Myocyte (in vitro differentiated cells): ENCODE results near the gene LTB. TPM values are rescaled to one million over a fixed set of nuclear protein-coding genes. Genes with fewer than 3 reads are reported as not detected.

Source experiments
- DNase-seq: peaks from one replicate; pipeline ENCODE4 v3.0.0-alpha.2; 2012; ENCODE audit warnings: low read depth
- total RNA-seq: library from RNA; depleted of rRNA; stranded (reverse); fragments of >200 nt; gene quantifications from 2 replicates; pipeline ENCODE4 v1.2.3, GENCODE V29; 2014

Gene LTB
- total RNA-seq, 1 donor from 2014 or later = 0.40 TPM

GRCh38 chr6:31576897-31577578 is 5.2 kb downstream of the LTB start:
- no peak for DNase-seq

GRCh38 chr6:31575952-31576685 is 6.1 kb downstream of the LTB start:
- no peak for DNase-seq

GRCh38 chr6:31575335-31575901 is 6.8 kb downstream of the LTB start, which contains the start of gene TNF:
TSS of gene TNF (plus strand) at chr6:31575565. CDS start at chr6:31575742, 177 bp downstream.
- no peak for DNase-seq

- no peak for DNase-seq
Measured at GRCh38 chr6:31574106-31575061, 7.8 kb downstream of the LTB start.

- no peak for DNase-seq
Measured at GRCh38 chr6:31573239-31574105, 8.8 kb downstream of the LTB start.

GRCh38 chr6:31572041-31572911 is 9.9 kb downstream of the LTB start, which contains the start of gene LTA:
TSS of gene LTA (plus strand) at chr6:31572289. CDS start at chr6:31572743, 454 bp downstream.
- no peak for DNase-seq

- DNase-seq = no peak
Measured at GRCh38 chr6:31569861-31570536, 12.2 kb downstream of the LTB start.

- no peak for DNase-seq
Measured at GRCh38 chr6:31568537-31568961, 13.7 kb downstream of the LTB start.

- DNase-seq = no peak
Measured at GRCh38 chr6:31567531-31568370, 14.5 kb downstream of the LTB start.

GRCh38 chr6:31560697-31561058 is 21.5 kb downstream of the LTB start:
- no peak for DNase-seq

- DNase-seq = peak; percentile 85
Measured at GRCh38 chr6:31559958-31560696, 22.1 kb downstream of the LTB start.

GRCh38 chr6:31559606-31559957 is 22.6 kb downstream of the LTB start:
- no peak for DNase-seq

GRCh38 chr6:31558631-31559500 is 23.4 kb downstream of the LTB start:
- peak; percentile 55 for DNase-seq

- no peak for DNase-seq
Measured at GRCh38 chr6:31558318-31558625, 24.0 kb downstream of the LTB start.

- no peak for DNase-seq
Measured at GRCh38 chr6:31557443-31558317, 24.5 kb downstream of the LTB start.
